Left ventricle myocardium inferior (tissue), 1 donor: ENCODE data around the gene RPL38. TPM values are rescaled to one million over a fixed set of nuclear protein-coding genes. Genes with fewer than 3 reads are reported as not detected.

ENCODE experiments used
- DNase-seq: peaks from one replicate; pipeline ENCODE4 v3.0.0-alpha.2; 2020
- H3K27ac ChIP-seq: fragments of 200-600 bp; replicated peaks from 2 replicates; pipeline ENCODE4 v1.8.0; 2021
- H3K27me3 ChIP-seq: fragments of 200-600 bp; 2 replicates; pipeline ENCODE4 v1.8.0; 2021; ENCODE audit warnings: low read depth
- H3K36me3 ChIP-seq: fragments of 200-600 bp; 2 replicates; pipeline ENCODE4 v1.8.0; 2021
- H3K4me1 ChIP-seq: fragments of 200-600 bp; 2 replicates; pipeline ENCODE4 v1.8.0; 2021
- H3K4me3 ChIP-seq: fragments of 200-600 bp; 2 replicates; pipeline ENCODE4 v1.8.0; 2021; ENCODE audit warnings: mild to moderate bottlenecking, moderate library complexity
- H3K9me3 ChIP-seq: fragments of 200-600 bp; replicated peaks from 2 replicates; pipeline ENCODE4 v1.8.0; 2021
- intact Hi-C: fragments of 100-400 bp; cut with micrococcal nuclease; formaldehyde crosslinking; loops from one replicate; pipeline ENCODE4 v1.11.0; 2022
- total RNA-seq: library from RNA; stranded (reverse); fragmentation: NEBNext Ultra II Directional; extraction: Animal tissue kit (Norgen Biotek cat#: 25700); gene quantifications from one replicate; pipeline ENCODE4 v1.2.1, GENCODE V29; 2021
- TF ChIP-seq, protein P1 (sequence below): fragments of 200-600 bp; IDR thresholded peaks from 2 replicates; pipeline ENCODE4 v1.8.0; 2021; ENCODE audit warnings: antibody characterized with exemption, mild to moderate bottlenecking, borderline replicate concordance
- donor health status: DM: no; HTN: yes; CAD: no; lungs with severe emphysema.

The RPL38 gene
- total RNA-seq, 1 donor from 2014 or later: 702 TPM

- Histone ChIP-seq H3K36me3 (peaks cover 5% of the 10 kb centered on the region), H3K4me1 (peaks cover 71% of the 10 kb centered on the region), H3K27ac (peak overlapping the region; percentile 78), H3K4me3 (no peak overlapping the region), H3K9me3 (no peaks in the 10 kb centered on the region), H3K27me3 (no peaks in the 10 kb centered on the region)
- DNase-seq: no peak
- TF ChIP-seq, protein P1, sequence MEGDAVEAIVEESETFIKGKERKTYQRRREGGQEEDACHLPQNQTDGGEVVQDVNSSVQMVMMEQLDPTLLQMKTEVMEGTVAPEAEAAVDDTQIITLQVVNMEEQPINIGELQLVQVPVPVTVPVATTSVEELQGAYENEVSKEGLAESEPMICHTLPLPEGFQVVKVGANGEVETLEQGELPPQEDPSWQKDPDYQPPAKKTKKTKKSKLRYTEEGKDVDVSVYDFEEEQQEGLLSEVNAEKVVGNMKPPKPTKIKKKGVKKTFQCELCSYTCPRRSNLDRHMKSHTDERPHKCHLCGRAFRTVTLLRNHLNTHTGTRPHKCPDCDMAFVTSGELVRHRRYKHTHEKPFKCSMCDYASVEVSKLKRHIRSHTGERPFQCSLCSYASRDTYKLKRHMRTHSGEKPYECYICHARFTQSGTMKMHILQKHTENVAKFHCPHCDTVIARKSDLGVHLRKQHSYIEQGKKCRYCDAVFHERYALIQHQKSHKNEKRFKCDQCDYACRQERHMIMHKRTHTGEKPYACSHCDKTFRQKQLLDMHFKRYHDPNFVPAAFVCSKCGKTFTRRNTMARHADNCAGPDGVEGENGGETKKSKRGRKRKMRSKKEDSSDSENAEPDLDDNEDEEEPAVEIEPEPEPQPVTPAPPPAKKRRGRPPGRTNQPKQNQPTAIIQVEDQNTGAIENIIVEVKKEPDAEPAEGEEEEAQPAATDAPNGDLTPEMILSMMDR: no peak
- intact Hi-C loops: no loop called here
Measured at GRCh38 chr17:74241431-74241830, 38.0 kb downstream of the RPL38 start.

- no peaks in the 10 kb centered on the region for H3K27me3 ChIP-seq
- no peak overlapping the region for H3K4me3 ChIP-seq
- H3K36me3 ChIP-seq: peaks cover 8% of the 10 kb centered on the region
- peaks cover 67% of the 10 kb centered on the region for H3K4me1 ChIP-seq
- TF ChIP-seq, protein P1: no peak
- DNase-seq: no peak
- intact Hi-C loops: no loop called here
- no peaks in the 10 kb centered on the region for H3K9me3 ChIP-seq
- peak overlapping the region; percentile 78 for H3K27ac ChIP-seq
Measured at GRCh38 chr17:74241847-74242246, 38.4 kb downstream of the RPL38 start.

DNA sequence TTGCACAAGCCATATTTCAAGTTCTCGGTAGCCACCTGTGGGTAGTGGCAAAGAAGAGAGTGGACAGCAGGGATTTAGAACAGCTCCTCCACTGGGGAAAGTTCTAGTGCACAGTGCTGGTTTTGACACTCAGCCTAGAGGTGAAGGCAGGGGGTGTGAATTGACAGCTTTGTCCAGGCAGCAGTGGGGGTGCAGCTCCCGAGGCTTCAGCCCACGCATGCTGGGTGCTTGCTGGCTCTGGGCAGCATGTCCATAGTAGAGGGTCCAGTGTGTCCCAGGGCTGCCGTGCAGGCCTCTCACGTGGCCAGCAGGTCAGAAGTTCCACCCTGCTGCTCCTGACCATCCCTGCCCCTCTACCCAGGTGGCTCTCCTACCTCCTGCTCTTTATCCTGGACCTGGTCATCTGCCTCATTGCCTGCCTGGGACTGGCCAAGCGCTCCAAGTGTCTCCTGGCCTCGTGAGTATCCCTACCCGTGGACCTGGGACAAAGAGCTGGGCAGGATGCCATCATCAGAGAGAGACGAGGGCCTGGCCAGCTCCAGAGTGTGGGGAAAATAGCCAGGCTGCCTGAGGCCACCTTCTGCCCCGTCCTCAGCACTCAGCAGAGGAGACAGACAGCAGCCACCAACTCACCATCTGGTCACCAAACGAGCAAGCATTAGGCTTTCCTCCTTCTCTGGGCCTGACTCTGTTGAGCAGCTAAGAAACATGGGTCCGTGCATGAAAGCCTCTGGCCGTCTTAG, 39.7 kb downstream of the RPL38 start:
- DNase-seq: peak; percentile 75
- intact Hi-C loops: no loop called here

GRCh38 chr17:74244128-74244527, 40.6 kb downstream of the RPL38 start:
- Histone ChIP-seq H3K9me3 (no peaks in the 10 kb centered on the region), H3K36me3 (peaks cover 16% of the 10 kb centered on the region), H3K27ac (peak overlapping the region; percentile 78), H3K4me3 (no peak overlapping the region), H3K27me3 (no peaks in the 10 kb centered on the region), H3K4me1 (peaks cover 61% of the 10 kb centered on the region)
- intact Hi-C loops: no loop called here
- DNase-seq: no peak
- TF ChIP-seq, protein P1: no peak

More for the DNA sequence above, 39.7 kb downstream of the RPL38 start:
- H3K36me3 ChIP-seq: peaks cover 15% of the 10 kb centered on the region
- no peaks in the 10 kb centered on the region for H3K27me3 ChIP-seq
- H3K4me3 ChIP-seq: no peak overlapping the region
- TF ChIP-seq, protein P1: no peak
- peaks cover 61% of the 10 kb centered on the region for H3K4me1 ChIP-seq
- no peaks in the 10 kb centered on the region for H3K9me3 ChIP-seq
- peak overlapping the region; percentile 78 for H3K27ac ChIP-seq

DNA sequence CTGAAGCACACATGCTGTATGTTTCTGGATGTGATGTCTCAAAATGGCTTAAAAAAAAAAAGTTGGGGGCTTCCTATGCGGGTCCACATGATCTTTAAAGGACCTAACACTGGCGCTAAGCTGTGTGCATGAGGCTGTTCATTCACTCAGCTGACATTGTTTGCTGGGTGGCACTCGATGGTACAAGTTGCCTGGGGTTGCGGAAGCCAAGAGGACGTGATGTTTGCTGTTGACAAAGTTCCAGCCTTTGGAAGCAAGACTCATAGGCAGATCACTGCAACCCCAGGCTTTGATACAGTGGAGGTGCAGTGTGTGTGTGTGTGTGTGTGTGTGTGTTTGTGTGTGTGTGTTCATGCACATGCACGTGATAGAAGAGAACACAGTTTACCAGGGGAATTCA, 41.1 kb downstream of the RPL38 start:
- DNase-seq: no peak
- TF ChIP-seq, protein P1: no peak
- no peaks in the 10 kb centered on the region for H3K27me3 ChIP-seq
- peaks cover 58% of the 10 kb centered on the region for H3K4me1 ChIP-seq
- peaks cover 16% of the 10 kb centered on the region for H3K36me3 ChIP-seq
- H3K27ac ChIP-seq: peak overlapping the region; percentile 78
- intact Hi-C loops: no loop called here
- no peaks in the 10 kb centered on the region for H3K9me3 ChIP-seq
- H3K4me3 ChIP-seq: no peak overlapping the region
